Non-pigmented ciliary epithelial cell (primary cell): ENCODE measurements around the gene ZNF816.
A peak's percentile ranks its signal among the peaks of the same experiment; 100 is the strongest.
"Not testable (repeated sequence)": the region's sequence is repeated elsewhere in the genome, so short reads cannot be mapped to it uniquely, and the experiment has no call there.

Experiments
- DNase-seq: peaks from one replicate; pipeline ENCODE4 v3.0.0-alpha.2; 2010; ENCODE audit warnings: low read depth

Gene ZNF816

DNA sequence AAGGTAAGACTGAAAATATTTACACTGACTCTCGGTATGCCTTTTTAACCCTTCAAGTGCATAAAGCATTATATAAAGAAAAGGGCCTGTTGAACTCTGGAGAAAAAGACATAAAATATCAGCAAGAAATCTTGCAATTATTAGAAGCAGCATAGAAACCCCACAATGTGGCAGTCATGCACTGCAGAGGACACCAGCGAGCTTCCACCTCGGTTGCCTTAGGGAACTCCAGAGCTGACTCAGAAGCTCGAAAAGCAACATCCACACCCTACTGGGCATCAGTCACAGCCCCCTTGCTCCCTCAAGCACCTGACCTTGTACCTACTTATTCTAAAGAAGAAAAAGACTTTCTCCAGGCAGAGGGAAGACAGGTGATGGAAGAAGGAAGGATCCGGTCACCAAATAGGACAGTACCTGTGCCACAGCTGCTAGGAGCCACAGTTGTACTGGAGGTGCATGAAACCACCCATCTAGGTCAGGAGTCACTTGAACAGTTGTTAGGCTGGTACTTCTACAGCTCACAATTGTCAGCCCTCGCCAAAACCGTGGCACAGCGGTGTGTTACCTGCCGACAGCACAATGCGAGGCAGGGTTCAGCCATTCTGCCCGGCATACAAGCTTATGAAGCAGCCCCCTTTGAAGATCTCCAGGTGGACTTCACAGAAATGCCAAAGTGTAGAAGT lies 2.9 kb downstream of the ZNF816 start:
- no peak for DNase-seq

DNA sequence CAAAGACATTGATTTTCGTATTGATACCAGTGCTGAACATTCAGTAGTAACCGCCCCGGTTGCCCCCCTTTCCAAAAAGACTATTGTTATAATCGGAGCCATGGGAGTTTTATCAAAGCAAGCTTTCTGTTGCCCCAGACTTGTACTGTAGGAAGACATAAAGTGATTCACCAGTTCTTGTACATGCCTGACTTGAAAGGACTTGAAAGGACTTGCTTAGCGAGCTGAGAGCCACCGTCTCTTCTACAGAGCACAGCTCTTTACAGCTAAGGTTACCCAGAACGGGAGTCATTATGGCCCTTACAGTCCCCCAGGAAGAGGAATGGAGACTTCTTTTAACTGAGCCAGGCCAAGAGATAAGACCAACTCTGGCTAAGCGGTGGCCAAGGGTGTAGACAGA lies 5.1 kb downstream of the ZNF816 start:
- no peak for DNase-seq

DNA sequence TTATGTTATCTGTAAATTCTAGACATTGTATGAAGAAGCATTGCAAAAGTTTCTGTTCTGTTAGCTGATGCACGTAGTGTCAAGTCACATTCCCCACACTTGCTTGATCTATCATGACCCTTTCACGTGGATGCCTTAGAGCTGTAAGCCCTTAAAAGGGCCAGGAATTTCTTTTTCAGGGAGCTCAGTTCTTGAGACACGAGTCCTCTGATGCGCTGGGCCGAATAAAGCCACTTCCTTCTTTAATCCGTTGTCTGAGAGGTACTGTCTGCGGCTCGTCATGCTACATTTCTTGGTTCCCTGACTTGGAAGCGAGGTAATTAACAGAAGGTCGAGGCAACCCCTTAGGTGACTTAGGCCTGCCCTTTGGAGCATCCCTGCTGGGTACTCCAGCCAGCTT lies 5.8 kb downstream of the ZNF816 start:
- no peak for DNase-seq

DNA sequence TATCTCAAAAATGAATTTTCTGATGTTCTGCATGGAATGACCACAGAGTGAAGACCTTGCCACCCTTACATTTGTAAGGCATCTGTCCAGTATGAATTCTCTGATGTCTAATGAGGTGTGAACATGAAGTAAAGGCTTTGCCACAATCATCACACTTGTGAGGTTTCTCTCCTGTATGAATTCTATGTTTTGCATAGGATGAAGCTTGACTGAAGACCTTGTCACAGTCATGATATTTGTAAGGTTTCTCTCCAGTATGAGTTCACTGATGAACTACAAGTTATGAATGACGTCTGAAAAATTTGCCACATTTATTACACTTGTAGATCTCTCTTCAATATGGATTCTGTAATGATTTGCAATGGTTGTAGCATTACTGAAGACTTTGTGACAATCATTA lies 13.3 kb downstream of the ZNF816 start:
- no peak for DNase-seq

DNA sequence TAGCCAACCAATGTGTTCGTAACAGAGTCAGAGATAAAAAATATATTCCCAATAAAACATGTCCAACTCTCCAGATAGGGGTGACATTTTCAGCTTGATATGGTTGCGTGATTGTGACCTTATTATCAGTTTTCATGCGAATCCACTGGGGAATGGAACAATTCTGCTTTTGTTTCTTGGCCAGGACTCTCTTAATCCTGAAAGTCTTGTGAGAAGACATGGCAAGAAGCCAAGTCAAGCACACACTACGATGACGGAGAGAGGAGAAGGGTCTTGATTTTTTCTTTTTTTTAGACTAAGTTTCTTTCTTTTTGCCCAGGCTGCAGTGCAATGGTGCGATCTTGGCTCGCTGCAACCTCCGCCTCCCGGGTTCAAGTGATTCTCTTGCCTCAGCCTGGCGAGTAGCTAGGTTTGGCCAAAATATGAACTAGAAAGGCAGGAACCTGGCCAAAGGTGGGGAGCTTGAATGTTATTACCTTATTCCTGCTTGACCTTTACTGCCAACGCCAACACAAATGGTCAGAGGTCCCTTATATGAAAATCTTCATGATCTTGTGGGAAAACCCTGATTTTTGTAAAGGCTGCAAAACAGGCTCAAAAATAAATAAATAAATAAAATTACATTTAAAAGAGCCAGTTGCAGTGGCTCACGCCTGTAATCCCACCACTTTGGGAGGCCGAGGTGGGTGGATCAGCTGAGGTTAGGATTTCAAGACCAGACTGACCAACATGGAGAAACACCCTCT lies 14.5 kb downstream of the ZNF816 start:
- no peak for DNase-seq

DNA sequence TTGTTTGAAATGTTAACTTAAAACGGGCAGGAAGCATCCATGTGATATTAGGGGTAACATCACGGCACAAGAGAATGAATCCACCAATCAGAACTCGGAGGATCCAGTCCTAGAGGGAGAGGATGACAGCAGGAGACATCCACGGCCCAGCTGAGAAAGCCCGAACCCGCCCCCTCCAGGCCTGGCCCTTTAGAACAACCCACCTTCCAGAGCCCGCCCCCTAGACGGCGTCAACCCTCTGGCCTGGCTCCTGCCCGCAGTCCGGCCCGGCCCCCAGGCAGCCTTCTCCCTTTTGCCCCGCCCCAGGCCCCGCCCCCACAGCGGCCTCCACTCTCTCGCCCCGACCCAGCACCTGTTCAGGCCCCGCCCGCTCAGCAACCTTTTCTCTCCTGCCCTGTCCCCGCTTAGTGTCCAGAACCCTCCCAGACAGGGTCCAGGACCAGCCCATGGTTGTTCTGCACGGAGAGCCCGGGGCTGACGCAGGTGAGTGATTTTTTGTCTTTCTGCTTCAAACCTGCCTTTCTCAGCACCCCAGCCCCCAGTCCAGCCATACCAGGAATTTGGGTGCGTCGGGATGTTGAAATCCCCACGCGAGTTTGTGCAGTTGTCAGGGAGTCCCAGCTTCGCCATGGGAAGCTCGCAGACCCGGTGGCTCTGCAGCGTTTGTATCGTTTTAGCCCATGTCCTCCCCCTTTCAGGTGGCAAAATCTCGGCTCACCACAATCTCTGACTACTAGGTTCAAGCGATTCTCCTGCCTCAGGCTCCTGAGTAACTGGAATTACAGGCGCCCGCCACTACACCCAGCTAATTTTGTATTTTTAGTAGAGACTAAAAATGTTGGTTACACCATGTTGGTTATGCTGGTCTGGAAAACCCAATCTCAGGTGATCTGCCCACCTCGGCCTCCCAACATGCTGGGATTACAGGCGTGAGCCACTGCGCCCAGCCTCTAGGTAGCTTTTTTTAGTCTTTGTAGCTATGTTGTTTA lies 16.1 kb downstream of the ZNF816 start:
- DNase-seq = no peak

DNA sequence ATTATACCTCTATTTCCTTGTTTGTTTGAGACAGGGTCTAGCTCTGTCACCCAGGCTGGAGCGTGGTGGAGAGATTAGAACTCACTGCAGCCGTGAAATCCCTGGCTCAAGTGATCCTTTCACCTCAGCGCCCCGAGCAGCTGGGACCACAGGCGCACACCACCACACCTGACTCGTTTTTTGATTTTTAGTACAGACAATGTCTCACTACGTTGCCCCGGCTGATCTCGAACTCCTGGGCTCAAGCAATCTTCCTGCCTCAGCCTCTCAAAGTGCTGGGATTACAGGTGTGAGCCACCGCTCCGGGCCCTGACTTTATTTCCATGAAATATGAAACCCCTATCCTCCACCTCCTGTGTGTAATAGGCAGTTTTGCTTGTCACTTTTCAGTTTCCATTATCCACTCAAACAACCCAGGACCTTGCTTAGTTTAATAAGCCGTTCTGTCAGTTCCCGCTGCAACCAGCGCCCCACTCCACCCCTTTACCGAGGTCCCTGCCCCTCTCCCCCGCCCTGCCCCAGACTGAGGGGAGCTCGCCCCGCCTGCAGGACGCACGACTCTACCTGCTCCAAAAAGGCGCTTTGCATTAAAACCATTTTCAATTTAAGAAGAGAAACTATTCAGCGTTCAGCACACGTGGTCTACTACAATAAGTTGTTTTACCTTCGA lies 16.9 kb downstream of the ZNF816 start:
- DNase-seq = no peak

DNA sequence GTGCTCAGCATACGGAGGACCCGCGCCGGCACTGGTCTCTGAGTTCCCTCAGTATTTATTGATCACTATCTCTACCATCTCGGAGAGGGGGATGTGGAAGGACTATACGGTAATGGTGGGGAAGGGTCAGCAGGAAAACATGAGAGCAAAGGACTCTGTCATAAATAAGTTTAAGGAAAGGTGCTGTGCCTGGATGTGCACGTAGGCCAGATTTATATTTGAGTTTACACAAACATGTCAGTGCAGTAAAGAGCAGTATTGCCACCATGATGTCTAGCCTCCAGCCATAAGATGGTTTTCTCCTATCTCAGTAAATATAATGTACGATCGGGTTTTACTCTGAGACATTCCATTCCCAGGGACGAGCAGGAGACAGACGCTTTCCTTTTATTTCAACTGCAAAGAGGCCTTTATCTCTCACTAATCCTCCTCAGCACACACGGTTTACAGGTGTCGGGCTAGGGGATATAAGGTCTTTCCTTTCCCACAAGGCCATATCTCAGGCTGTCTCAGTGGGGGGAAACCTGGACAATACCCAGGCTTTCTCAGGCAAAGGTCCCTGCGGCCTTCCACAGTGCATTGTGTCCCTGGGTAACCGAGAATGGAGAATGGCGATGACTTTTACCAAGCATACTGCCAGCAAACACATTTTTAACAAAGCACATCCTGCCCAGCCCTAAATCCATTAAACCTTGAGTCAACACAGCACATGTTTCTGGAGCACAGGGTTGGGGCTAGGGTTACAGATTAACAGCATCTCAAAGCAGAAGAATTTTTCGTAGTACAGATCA lies 17.8 kb downstream of the ZNF816 start:
- DNase-seq = not testable (repeated sequence)

DNA sequence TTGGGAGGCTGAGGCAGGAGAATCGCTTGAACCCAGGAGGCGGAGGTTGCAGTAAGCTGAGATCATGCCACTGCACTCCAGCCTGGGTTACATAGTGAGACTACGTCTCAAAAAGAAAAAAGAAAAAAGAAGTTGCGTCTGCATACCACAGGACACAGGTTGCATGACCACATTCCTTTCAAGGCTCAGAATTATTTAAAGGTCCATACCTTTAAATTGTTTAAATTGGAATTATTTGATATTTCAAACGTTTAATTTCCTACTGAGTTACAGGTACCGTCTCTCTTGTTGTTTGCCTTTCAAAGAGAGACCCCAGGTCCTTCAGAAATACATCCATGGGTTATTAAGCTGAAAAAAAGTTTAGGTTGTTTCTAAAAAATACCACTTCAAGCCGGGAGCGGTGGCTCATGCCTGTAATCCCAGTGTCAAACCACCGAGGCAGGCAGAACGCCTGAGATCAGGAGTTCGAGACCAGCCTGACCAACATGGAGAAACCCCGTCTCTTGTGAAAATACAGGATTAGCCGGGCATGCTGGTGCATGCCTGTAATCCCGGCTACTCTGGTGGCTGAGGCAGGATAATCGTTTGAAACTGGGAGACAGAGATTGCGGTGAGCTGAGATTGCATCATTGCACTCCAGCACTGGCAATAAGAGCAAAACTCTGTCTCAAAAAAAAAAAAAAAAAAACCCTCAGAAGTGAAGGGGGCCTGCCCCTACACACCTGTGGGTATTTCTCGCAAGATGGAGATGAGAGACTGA lies 18.6 kb downstream of the ZNF816 start:
- no peak for DNase-seq

DNA sequence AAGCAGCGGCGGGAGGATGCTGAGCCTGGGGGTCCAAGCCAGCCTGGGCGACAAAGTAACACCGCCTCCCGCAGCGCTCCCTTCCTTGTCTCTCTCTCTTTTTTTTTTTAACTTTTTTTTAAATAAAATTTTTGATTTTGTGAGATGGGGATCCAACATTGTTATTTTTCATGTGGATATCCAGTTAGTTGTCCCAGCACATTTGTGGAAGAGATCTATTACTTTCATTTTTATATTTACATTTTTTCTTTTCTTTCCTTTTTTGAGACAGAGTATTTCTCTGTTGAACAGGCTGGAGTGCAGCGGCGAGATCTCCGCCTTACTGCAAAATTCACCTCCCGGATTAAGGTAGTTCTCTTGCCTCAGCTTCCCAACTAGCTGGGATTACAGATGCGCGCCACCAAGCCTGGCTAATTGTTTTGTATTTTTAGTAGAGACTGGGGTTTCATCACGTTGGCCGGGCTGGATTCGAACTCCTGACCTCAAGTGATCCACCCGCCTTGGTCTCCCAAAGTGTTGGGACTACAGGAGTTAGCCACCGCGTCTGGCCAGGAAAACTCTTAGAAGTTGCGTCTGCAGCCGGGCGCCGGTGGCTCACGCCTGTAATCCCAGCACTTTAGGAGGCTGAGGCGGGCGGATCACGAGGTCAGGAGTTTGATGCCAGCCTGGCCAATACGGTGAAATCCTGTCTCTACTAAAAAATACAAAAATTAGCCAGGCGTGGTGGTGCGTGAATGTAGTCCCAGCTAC lies 19.4 kb downstream of the ZNF816 start:
- DNase-seq = no peak

DNA sequence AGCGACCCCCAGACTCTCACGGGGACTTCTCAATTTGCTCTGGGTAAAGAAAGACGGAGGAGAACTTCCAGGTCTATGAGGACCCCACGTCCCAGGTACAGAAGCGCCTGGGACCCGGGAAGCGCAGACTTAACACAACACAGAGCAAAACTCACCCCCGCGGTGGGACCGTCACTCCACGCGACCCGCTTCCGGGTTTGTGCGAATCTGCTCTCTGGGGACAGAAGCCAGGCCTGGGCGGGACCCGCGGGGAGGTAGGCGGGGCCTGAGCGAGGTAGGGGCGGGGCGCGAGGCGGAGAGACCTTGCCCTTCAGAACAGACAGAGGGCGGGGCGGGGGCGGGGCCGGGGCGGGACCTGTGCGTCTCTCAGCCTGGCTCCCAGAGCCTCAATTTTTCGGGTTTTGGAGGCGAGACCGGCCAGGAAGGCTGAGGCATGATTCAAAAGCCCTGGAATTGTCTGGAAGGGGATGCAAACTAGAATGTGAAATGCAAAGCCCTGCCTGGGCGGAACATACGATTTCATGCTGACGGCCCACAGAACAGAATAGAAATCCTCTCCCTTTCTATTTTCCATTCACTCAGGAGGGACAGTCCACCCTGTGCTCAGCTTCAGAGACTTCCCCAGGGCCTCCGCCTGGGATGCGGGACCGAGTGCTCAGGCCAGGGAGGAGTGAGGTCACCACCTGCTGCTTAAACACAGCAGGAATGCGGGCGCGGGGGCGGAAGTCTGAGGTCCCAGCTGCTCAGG lies 20.1 kb downstream of the ZNF816 start:
- peak; percentile 52 for DNase-seq

DNA sequence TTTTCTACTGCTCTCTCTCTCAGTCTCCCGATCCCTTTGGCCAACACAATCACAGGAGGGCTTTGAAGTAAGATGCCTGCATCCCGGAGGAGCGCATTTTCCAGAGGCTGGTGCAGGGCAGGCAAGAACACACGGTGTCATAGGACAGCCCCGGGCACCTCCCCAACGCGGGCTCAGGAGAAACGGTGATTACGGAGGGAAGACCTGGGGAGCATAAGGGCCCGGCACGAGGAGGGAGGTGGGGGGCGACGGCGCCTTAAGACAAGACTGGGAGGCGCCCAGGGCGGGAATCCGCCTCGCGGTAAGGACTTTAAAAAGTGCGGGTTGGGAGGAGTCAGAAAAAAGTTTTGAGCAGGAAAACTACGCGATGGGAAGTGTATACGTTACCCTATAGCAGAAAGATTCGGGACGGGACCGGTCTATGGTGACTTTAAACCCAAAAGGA lies 20.7 kb downstream of the ZNF816 start:
- no peak for DNase-seq

DNA sequence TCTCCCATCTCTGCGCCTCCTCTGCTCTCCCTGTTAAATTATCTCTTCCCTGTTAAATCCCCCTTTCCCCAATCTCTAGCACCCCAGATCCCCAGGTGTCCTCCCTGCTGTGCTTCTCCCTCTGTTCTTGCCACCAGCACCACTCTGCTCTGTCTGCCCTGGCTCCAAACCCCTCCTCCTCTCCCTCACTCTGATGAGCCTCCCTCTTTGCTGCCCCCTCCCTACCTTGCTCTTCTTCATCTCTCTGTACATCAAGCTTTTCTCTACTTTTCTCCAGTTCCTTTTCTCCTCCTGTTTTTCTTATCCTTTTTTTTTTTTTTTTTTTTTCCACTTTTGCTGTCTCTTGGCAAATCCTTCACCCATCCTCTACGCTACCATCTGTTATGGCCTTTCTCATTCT lies 21.2 kb downstream of the ZNF816 start:
- DNase-seq = not testable (repeated sequence)

DNA sequence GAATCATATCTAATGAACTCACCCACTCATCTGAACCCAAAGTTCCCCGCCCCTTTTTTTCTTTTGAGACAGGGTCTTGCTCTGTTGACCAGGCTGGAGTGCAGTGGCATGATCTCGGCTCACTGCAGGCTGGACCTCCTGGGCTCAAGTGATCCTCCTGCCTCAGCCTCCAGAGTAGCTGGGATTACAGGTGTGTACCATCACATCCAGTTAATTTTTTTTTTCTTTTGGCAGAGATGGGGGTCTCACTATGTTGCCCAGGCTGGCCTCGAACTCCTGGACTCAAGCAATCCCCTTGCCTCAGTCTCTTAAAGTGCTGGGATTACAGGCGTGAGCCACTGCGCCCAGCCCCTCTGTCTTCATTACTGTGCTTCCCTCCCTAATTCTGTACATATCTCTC lies 21.8 kb downstream of the ZNF816 start:
- not testable (repeated sequence) for DNase-seq

DNA sequence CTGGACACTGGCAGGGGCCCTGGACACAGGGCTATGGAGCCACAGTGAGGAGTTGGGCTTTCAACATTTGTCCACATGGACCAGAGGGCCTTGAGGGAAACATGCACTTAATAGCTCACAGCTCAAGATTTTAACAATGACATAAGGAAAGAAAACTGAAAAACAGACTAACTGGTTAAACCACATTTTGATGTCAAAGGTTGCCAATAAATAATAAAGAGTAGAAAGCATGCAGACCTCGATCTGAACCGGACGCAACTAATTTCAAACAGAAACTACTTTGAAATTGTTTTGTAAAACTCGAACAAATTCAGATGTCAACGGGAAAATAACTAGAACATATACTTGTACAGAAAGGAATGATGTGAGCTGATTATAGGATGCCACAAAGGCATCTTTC lies 23.9 kb downstream of the ZNF816 start:
- no peak for DNase-seq

DNA sequence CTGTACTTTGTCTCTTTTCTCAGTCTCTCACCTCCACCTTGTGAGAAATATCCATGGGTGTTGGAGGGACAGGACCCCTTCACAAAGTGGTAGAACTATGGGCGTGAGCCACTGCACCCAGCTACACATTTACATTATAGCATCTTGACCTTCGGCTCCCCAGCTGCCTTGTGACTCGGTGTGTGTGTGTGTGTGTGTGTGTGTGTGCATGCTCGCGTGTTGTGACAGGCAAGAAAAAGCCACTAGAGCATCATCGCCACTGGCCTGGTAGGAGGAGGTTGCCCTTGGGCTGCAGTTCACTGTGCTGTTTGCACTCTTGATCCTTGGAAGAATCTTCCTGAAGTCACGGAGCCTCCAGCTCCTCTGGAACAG lies 25.7 kb downstream of the ZNF816 start:
- DNase-seq = no peak

DNA sequence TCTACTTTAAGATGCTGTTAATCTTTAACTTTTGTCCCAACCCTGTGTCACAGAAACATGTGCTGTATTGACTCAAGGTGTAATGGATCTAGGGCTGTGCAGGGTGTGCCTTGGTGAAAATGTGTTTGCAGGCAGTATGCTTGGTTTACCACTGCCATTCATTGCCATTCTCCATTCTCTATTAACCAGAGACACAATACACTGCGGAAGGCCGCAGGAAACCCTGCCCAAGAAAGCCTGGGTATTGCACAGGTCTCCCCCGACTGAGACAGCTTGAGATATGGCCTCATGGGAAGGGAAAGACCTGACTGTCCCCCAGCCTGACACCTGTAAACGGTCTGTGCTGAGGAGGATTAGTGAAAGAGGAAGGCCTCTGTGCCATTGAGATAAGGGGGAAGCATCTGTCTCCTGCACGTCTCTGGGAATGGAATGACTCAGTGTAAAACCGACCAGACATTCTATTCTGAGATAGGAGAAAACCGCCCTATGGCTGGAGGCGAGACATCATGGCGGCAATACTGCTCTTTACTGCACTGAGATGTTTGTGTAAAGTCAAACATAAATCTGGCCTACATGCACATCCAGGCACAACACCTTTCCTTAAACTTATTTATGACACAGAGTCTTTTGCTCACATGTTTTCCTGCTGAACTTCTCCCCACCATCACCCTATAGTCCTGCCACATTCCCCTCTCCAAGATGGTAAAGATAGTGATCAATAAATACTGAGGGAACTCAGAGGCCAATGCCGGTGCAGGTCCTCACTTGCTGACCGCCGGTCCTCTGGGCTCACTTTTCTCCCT lies 26.3 kb downstream of the ZNF816 start:
- no peak for DNase-seq

DNA sequence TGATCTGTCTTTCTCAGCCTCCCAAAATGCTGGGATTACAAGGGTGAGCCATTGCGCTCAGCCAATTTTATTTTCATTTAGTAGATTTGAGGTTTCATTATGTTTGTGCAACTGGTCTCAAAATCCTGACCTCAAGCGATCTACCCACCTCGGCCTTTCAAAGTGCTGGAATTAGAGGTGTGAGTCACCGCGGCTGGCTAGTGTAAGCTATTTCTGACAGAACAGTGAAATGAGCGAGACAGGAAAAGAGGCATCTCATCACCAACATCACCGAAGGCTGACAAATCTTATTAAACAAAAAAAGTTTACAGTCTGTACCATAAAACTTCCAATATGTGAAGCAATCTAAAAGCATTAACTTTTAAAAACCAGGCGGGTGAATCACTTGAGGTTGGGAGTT lies 27.2 kb downstream of the ZNF816 start:
- DNase-seq = peak; percentile 67
